Sigmoid colon (tissue), 4 donors: ENCODE data around the gene NELFB.

Source experiments
- CTCF ChIP-seq, 4 experiments: fragments of 450-650 bp in 3 of 4; fragments of 200-600 bp in 1 of 4; IDR thresholded peaks; one replicate each; pipeline ENCODE4 v1.5.1; 2016 to 2019; ENCODE audit warnings: antibody characterized with exemption in 4 of 4, mild to moderate bottlenecking in 3 of 4, moderate library complexity in 2 of 4
- EP300 ChIP-seq, 4 donors: sonication (generic); formaldehyde crosslinking; IDR thresholded peaks; one replicate each; pipeline ENCODE4 v1.6.1; 2017; ENCODE audit warnings: antibody characterized with exemption in 4 of 4
- POLR2A ChIP-seq, 2 donors: fragments of 450-650 bp; IDR thresholded peaks; one replicate each; pipeline ENCODE4 v1.6.1; 2016; ENCODE audit warnings: antibody characterized with exemption in 2 of 2, mild to moderate bottlenecking in 2 of 2, moderate library complexity in 2 of 2
- POLR2AphosphoS5 ChIP-seq, 4 donors: sonication (generic); formaldehyde crosslinking; IDR thresholded peaks; one replicate each; pipeline ENCODE4 v1.6.1; 2017; ENCODE audit warnings: antibody characterized with exemption in 4 of 4

GRCh38 chr9:137256856-137257255, 1.7 kb downstream of the NELFB start:
- TF ChIP-seq POLR2A (IDR thresholded peaks at IDR 0.05): no peak
- TF ChIP-seq POLR2AphosphoS5 (IDR thresholded peaks at IDR 0.05): no peak
- no peak for TF ChIP-seq CTCF (IDR thresholded peaks at IDR 0.05)
- TF ChIP-seq EP300 (IDR thresholded peaks at IDR 0.05): no peak
